Inflammatory macrophage treated with lipopolysaccharide for 1 hour (primary cell): ENCODE data around the gene MFRP.

Experiments
- DNase-seq, 2 donors: peaks; one replicate each; pipeline ENCODE4 v3.0.0-alpha.2; 2020 to 2022

The MFRP gene

GRCh38 chr11:119316729-119317591 is 29.5 kb downstream of the MFRP start, which contains the start of gene MCAM:
TSS of gene MCAM (minus strand) at chr11:119317130. CDS start at chr11:119317101, 29 bp downstream.
- no peak for DNase-seq

GRCh38 chr11:119316016-119316728 is 30.3 kb downstream of the MFRP start:
- no peak for DNase-seq

GRCh38 chr11:119315131-119316015 is 31.1 kb downstream of the MFRP start:
- DNase-seq = peak in 1 of 2 donors; percentile 12

GRCh38 chr11:119314726-119315125 is 31.8 kb downstream of the MFRP start:
- no peak for DNase-seq

- DNase-seq = no peak
These were observed 35.8 kb downstream of the MFRP start for GRCh38 chr11:119310682-119311052.

GRCh38 chr11:119309953-119310681 is 36.4 kb downstream of the MFRP start:
- DNase-seq = no peak

GRCh38 chr11:119309411-119309810 is 37.1 kb downstream of the MFRP start:
- DNase-seq = no peak

GRCh38 chr11:119307974-119308373 is 38.5 kb downstream of the MFRP start:
- DNase-seq = no peak

- DNase-seq = no peak
These were observed 39.3 kb downstream of the MFRP start for GRCh38 chr11:119307219-119307618.

- DNase-seq = peak in 1 of 2 donors; percentile 55
These were observed 40.1 kb downstream of the MFRP start for GRCh38 chr11:119306373-119306890.

- DNase-seq = peak; percentile 3 to 64
These were observed 40.7 kb downstream of the MFRP start for GRCh38 chr11:119305556-119306372.

- no peak for DNase-seq
These were observed 43.2 kb downstream of the MFRP start for GRCh38 chr11:119303227-119303718.

- no peak for DNase-seq
These were observed 46.1 kb downstream of the MFRP start for GRCh38 chr11:119300198-119300964.

GRCh38 chr11:119299416-119299815 is 47.1 kb downstream of the MFRP start:
- DNase-seq = no peak

- DNase-seq = no peak
These were observed 47.8 kb downstream of the MFRP start for GRCh38 chr11:119298726-119299125.

- no peak for DNase-seq
These were observed 48.6 kb downstream of the MFRP start for GRCh38 chr11:119297938-119298337.

GRCh38 chr11:119295178-119295577 is 51.3 kb downstream of the MFRP start:
- no peak for DNase-seq

- no peak for DNase-seq
These were observed 53.0 kb downstream of the MFRP start for GRCh38 chr11:119293461-119293860.

GRCh38 chr11:119290894-119291497 is 55.5 kb downstream of the MFRP start:
- DNase-seq = no peak
